RWPE2 (cell line): ENCODE results near the gene KCNJ16.

Source experiments
- ATAC-seq: fragments of 200-7000 bp; cut with Tn5 transposase; 3 replicates; pipeline ENCODE4 v1.9.1; 2021; ENCODE audit warnings: low read depth
- DNase-seq: peaks from one replicate; pipeline ENCODE4 v3.0.0-alpha.2; 2020; ENCODE audit warnings: low spot score
- H3K27ac ChIP-seq: fragments of 450-650 bp; 2 replicates; pipeline ENCODE4 v1.5.1; 2017; ENCODE audit warnings: mild to moderate bottlenecking; ENCODE audit not compliant: poor library complexity, severe bottlenecking
- H3K27me3 ChIP-seq: fragments of 250-450 bp; sonication (Bioruptor Pico); 2 replicates; pipeline ENCODE4 v1.5.1; 2021; ENCODE audit warnings: mild to moderate bottlenecking, moderate library complexity; ENCODE audit not compliant: insufficient read depth, poor library complexity, severe bottlenecking
- H3K36me3 ChIP-seq: fragments of 250-450 bp; sonication (Bioruptor Pico); 2 replicates; pipeline ENCODE4 v1.5.1; 2020; ENCODE audit warnings: low read depth, mild to moderate bottlenecking, moderate library complexity
- H3K4me1 ChIP-seq: fragments of 250-450 bp; sonication (Bioruptor Pico); 2 replicates; pipeline ENCODE4 v1.5.1; 2021; ENCODE audit warnings: mild to moderate bottlenecking, moderate library complexity; ENCODE audit not compliant: insufficient read depth, poor library complexity, severe bottlenecking
- H3K4me3 ChIP-seq: fragments of 250-450 bp; sonication (Bioruptor Pico); 2 replicates; pipeline ENCODE4 v1.5.1; 2021; ENCODE audit warnings: mild to moderate bottlenecking, moderate library complexity; ENCODE audit not compliant: severe bottlenecking
- H3K9me3 ChIP-seq: fragments of 250-450 bp; sonication (Bioruptor Pico); 2 replicates; pipeline ENCODE4 v1.5.1; 2021; ENCODE audit warnings: mild to moderate bottlenecking, moderate library complexity; ENCODE audit not compliant: severe bottlenecking
- TF ChIP-seq, protein P1 (sequence below): fragments of 450-650 bp; IDR thresholded peaks from one replicate; pipeline ENCODE4 v1.5.1; 2017; ENCODE audit warnings: mild to moderate bottlenecking, moderate library complexity; ENCODE audit not compliant: poor library complexity, severe bottlenecking

The KCNJ16 gene

DNA sequence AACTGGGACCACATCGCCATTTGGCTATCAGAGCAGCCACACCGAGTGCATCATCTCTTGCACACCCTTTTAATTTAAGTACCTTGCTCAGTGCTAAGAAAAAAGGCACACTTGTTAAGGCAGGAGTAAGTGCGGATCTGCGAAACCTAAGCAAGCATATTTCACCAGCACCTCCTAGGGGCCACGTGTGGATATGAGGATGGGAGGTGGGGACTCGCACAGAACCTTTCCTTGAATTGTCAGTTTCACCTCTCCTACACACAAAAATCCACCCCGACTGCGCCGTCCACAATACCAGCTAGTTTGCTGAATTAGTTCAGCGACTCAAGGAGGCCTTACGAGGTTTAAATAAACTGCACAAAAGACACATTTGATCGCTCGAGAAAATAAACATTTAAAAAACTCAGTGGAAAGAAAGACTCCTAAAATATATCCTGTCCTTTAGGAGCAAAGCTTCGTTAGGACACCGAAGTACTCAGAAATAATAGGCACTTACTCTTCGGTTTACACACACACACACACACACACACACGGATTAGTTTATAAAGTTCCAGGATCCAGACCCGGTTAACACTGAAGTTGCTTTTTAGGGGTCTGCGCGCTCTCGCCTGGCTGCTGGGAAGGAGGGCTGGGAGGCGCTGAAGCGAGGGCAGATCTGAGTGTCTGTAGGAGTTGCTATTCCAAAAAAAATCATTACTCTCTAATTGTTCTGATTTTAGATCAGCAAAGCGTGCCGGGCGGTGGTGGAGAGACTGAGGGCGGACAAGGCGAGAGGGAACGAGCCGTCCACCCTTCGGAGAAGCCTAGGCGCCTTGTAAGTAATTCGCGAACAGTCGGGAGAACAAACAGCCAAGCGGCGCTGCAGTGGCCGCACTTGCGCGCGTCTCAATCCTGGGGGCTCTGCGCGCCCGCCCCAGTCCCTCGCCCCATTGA lies 93.3 kb downstream of the KCNJ16 start:
- H3K4me3 ChIP-seq, result peak overlapping the region; percentile 30
- H3K4me1 ChIP-seq, result peaks cover 8% of the 10 kb centered on the region
- H3K27ac ChIP-seq, result no peak overlapping the region
- DNase-seq (no peak), ATAC-seq (peak; percentile 53)
- TF ChIP-seq, protein P1, sequence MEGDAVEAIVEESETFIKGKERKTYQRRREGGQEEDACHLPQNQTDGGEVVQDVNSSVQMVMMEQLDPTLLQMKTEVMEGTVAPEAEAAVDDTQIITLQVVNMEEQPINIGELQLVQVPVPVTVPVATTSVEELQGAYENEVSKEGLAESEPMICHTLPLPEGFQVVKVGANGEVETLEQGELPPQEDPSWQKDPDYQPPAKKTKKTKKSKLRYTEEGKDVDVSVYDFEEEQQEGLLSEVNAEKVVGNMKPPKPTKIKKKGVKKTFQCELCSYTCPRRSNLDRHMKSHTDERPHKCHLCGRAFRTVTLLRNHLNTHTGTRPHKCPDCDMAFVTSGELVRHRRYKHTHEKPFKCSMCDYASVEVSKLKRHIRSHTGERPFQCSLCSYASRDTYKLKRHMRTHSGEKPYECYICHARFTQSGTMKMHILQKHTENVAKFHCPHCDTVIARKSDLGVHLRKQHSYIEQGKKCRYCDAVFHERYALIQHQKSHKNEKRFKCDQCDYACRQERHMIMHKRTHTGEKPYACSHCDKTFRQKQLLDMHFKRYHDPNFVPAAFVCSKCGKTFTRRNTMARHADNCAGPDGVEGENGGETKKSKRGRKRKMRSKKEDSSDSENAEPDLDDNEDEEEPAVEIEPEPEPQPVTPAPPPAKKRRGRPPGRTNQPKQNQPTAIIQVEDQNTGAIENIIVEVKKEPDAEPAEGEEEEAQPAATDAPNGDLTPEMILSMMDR, result peak; percentile 56
- no peaks in the 10 kb centered on the region for H3K36me3 ChIP-seq
- no peaks in the 10 kb centered on the region for H3K9me3 ChIP-seq
- peaks cover 35% of the 10 kb centered on the region for H3K27me3 ChIP-seq

GRCh38 chr17:70168977-70169708 lies 94.1 kb downstream of the KCNJ16 start, which contains the start of gene KCNJ2:
Gene KCNJ2, plus strand, starts transcription at chr17:70169532. Its CDS starts 5,508 bp downstream, at chr17:70175040.
- Histone ChIP-seq H3K9me3 (no peaks in the 10 kb centered on the region), H3K4me1 (peaks cover 10% of the 10 kb centered on the region), H3K27me3 (peaks cover 35% of the 10 kb centered on the region), H3K36me3 (no peaks in the 10 kb centered on the region), H3K27ac (no peak within 1 kb of the TSS), H3K4me3 (peak within 1 kb of the TSS; percentile 30)
- TF ChIP-seq, protein P1, result no peak
- peak; percentile 71 for DNase-seq
- peak; percentile 92 for ATAC-seq

- peak; percentile 22 for ATAC-seq
- H3K36me3 ChIP-seq, result no peaks in the 10 kb centered on the region
- no peak for DNase-seq
- peaks cover 35% of the 10 kb centered on the region for H3K27me3 ChIP-seq
- H3K27ac ChIP-seq, result no peak overlapping the region
- peaks cover 10% of the 10 kb centered on the region for H3K4me1 ChIP-seq
- peak overlapping the region; percentile 30 for H3K4me3 ChIP-seq
- H3K9me3 ChIP-seq, result no peaks in the 10 kb centered on the region
- TF ChIP-seq, protein P1, result no peak
Observed at GRCh38 chr17:70169709-70170597, 94.9 kb downstream of the KCNJ16 start.

GRCh38 chr17:70171159-70171558 lies 96.1 kb downstream of the KCNJ16 start:
- H3K4me3 ChIP-seq, result no peak overlapping the region
- peaks cover 35% of the 10 kb centered on the region for H3K27me3 ChIP-seq
- DNase-seq, result no peak
- no peaks in the 10 kb centered on the region for H3K36me3 ChIP-seq
- no peak overlapping the region for H3K27ac ChIP-seq
- H3K4me1 ChIP-seq, result peaks cover 10% of the 10 kb centered on the region
- TF ChIP-seq, protein P1, result no peak
- no peak for ATAC-seq
- no peaks in the 10 kb centered on the region for H3K9me3 ChIP-seq
